ENCODE measurements around the gene HIF1A. TPM values are rescaled to one million over a fixed set of nuclear protein-coding genes. Genes with fewer than 3 reads are reported as not detected.
"Not testable (repeated sequence)": the region's sequence is repeated elsewhere in the genome, so short reads cannot be mapped to it uniquely, and the experiment has no call there.

HIF1A gene
- total and polyA plus RNA-seq, 9 donors = 51.8 to 86.7 (median 59.1) TPM

DNA sequence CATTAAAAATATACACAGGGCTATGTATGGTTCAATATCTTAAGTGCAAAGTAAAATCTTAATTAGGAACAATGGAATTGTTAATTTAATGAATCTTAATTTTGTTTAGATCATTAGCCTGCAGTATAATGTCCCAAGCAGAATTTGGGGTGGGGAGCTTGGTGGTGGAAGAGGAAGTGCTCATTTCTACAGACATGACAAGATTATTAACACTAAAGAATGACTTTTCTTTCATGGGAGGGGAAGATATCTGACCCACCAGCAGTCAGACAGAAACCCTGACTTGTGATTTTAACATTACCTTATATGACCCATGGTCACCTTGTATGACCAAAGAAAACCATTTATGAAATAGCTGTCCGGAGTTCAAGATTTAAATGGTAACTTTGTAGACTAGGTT, 41.3 kb upstream of the HIF1A start:
- Histone ChIP-seq H3K27me3 (ENCODE audit: control insufficient read depth, insufficient read depth, low read length) (peaks cover 2% of the 10 kb centered on the region), H3K9me3 (replicated peaks; ENCODE audit: control insufficient read depth, low read depth, low read length) (no peaks in the 10 kb centered on the region), H3K27ac (ENCODE audit: low read length) (no peak overlapping the region), H3K4me1 (ENCODE audit: control insufficient read depth, insufficient read depth, low read length) (peaks cover 3% of the 10 kb centered on the region), H3K4me3 (ENCODE audit: low read length) (no peak overlapping the region), H3K36me3 (ENCODE audit: control insufficient read depth, insufficient read depth, low read length) (no peaks in the 10 kb centered on the region)
- WGBS (ENCODE audit: insufficient coverage) = no CpG with 5 or more reads among the region's 1 CpG
- no peak for DNase-seq

DNA sequence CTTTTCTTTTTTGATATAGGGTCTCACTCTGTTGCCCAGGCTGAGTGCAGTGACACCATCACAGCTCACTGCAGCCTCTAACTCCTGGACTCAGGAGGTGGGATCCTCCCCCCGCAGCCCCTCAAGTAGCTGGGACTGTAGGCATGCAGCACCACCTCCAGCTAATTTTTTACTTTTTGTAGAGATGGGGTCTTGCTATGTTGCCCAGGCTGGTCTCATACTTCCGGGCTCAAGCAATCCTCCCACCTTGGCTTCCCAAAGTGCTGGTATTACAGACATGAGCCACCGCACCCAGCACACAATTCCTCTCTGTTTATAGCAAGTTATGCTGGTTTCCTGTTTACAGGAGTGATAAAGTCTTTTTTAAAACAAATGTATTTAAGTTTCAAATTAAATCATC, 39.5 kb upstream of the HIF1A start:
- Histone ChIP-seq H3K4me3 (ENCODE audit: low read length) (no peak overlapping the region), H3K36me3 (ENCODE audit: control insufficient read depth, insufficient read depth, low read length) (no peaks in the 10 kb centered on the region), H3K27ac (ENCODE audit: low read length) (no peak overlapping the region), H3K9me3 (replicated peaks; ENCODE audit: control insufficient read depth, low read depth, low read length) (no peaks in the 10 kb centered on the region), H3K4me1 (ENCODE audit: control insufficient read depth, insufficient read depth, low read length) (peaks cover 3% of the 10 kb centered on the region), H3K27me3 (ENCODE audit: control insufficient read depth, insufficient read depth, low read length) (peaks cover 2% of the 10 kb centered on the region)
- no CpG with 5 or more reads among the region's 3 CpGs for WGBS (ENCODE audit: insufficient coverage)
- no peak for DNase-seq

DNA sequence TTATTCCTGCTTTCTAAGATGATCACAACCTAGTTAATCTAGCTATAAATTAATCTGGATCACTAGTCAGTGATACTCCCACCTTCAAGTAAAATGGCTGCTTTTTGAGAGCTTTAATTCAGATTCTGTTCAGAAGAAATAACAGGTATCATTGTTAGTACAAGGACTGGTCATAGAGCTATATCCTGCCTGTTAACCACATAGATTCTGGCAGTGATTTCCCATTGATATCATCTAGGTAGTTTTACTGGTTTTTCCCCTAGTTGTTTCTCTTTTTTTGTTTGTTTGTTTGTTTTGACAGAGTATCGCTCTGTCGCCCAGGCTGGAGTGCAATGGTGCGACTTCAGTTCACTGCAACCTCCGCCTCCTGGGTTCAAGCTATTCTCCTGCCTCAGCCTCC, 39.0 kb upstream of the HIF1A start:
- H3K4me1 ChIP-seq (ENCODE audit: control insufficient read depth, insufficient read depth, low read length) = peaks cover 3% of the 10 kb centered on the region
- no peak overlapping the region for H3K4me3 ChIP-seq (ENCODE audit: low read length)
- H3K27ac ChIP-seq (ENCODE audit: low read length) = no peak overlapping the region
- no peaks in the 10 kb centered on the region for H3K36me3 ChIP-seq (ENCODE audit: control insufficient read depth, insufficient read depth, low read length)
- no peaks in the 10 kb centered on the region for H3K9me3 ChIP-seq (replicated peaks; ENCODE audit: control insufficient read depth, low read depth, low read length)
- H3K27me3 ChIP-seq (ENCODE audit: control insufficient read depth, insufficient read depth, low read length) = peaks cover 2% of the 10 kb centered on the region
- WGBS (ENCODE audit: insufficient coverage) = 100% methylated on average over 1 of the region's 4 CpGs
- DNase-seq = no peak

DNA sequence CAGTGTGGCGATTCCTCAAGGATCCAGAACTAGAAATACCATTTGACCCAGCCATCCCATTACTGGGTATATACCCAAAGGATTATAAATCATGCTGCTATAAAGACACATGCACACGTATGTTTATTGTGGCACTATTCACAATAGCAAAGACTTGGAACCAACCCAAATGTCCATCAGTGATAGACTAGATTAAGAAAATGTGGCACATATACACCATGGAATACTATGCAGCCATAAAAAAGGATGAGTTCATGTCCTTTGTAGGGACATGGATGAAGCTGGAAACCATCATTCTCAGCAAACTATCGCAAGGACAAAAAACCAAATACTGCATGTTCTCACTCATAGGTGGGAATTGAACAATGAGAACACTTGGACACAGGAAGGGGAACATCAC, 37.2 kb upstream of the HIF1A start:
- WGBS (ENCODE audit: insufficient coverage) = no CpG with 5 or more reads among the region's 3 CpGs
- H3K27me3 ChIP-seq (ENCODE audit: control insufficient read depth, insufficient read depth, low read length); H3K27ac ChIP-seq (ENCODE audit: low read length); H3K4me3 ChIP-seq (ENCODE audit: low read length); H3K9me3 ChIP-seq (replicated peaks; ENCODE audit: control insufficient read depth, low read depth, low read length); H3K36me3 ChIP-seq (ENCODE audit: control insufficient read depth, insufficient read depth, low read length); H3K4me1 ChIP-seq (ENCODE audit: control insufficient read depth, insufficient read depth, low read length); DNase-seq: not testable (repeated sequence)

DNA sequence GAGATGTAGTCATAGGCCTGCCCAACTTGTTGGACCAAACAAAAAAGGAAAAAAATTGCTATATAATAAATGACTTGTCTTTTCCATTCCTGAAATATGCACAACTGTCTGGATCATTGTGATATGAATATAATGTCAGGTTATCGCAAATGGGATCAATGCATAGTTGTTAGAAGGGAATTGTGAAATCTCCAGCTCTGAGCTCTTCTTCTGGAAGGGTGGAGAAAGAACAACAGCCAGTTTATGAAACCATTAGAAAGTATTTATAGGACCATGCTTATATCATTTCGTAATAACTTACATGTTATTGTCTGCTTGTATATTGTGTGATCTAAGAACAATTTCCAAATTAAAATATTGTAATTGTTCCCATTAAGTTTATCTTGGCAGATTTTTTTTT, 35.7 kb upstream of the HIF1A start:
- H3K27ac ChIP-seq (ENCODE audit: low read length) = no peak overlapping the region
- DNase-seq = no peak

DNA sequence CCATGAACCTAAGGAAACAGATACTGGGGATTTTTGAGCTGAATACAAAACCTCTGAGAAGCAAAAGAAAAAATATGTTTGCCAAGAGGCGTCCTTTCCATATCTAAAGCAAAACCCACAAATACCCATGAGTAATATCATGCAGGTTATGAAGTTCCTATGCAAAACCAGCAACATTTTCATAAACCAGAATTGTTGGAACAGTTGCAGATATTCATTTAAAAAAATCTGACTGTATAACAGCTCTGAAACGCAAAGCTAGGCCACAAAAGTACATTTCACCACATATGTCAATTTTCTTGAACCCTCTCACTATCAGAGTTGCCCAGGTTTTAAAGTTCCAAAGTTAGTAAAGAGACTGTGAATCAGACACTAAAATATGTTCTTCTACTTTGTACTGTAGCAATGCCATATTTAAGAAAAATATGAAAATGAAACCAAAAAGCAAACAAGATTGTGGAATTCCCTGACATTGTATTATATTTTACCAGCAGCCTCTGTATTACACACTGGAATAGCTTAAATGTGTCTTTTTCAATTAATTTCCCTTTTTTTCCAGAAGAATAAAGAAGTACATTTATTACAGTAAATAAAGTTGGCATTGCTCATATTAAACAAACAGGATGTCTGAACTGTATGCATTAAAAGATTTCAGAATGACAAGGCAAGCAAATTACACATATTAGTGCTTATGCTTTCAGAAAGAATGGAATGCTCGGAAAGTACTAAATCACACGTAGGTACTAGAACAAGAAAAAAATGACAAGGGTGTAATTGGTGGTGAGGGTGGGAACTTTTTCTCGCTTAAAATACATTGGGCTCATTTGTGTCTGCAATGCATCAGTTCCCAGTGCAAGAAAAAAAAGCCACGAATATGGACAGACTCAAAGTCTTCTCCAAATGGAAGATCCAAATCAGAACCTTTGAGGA, 33.6 kb upstream of the HIF1A start:
- no peaks in the 10 kb centered on the region for H3K27me3 ChIP-seq (ENCODE audit: control insufficient read depth, insufficient read depth, low read length)
- no peak overlapping the region for H3K4me3 ChIP-seq (ENCODE audit: low read length)
- peak overlapping the region; percentile 9 for H3K27ac ChIP-seq (ENCODE audit: low read length)
- no peak for DNase-seq
- no CpG with 5 or more reads among the region's 6 CpGs for WGBS (ENCODE audit: insufficient coverage)
- peaks cover 4% of the 10 kb centered on the region for H3K4me1 ChIP-seq (ENCODE audit: control insufficient read depth, insufficient read depth, low read length)
- no peaks in the 10 kb centered on the region for H3K9me3 ChIP-seq (replicated peaks; ENCODE audit: control insufficient read depth, low read depth, low read length)
- H3K36me3 ChIP-seq (ENCODE audit: control insufficient read depth, insufficient read depth, low read length) = no peaks in the 10 kb centered on the region

More for the DNA sequence above, 35.7 kb upstream of the HIF1A start:
- Histone ChIP-seq H3K4me1 (ENCODE audit: control insufficient read depth, insufficient read depth, low read length) (peaks cover 4% of the 10 kb centered on the region), H3K4me3 (ENCODE audit: low read length) (no peak overlapping the region), H3K27me3 (ENCODE audit: control insufficient read depth, insufficient read depth, low read length) (no peaks in the 10 kb centered on the region), H3K9me3 (replicated peaks; ENCODE audit: control insufficient read depth, low read depth, low read length) (no peaks in the 10 kb centered on the region), H3K36me3 (ENCODE audit: control insufficient read depth, insufficient read depth, low read length) (no peaks in the 10 kb centered on the region)
- WGBS (ENCODE audit: insufficient coverage) = no CpG with 5 or more reads among the region's 2 CpGs

DNA sequence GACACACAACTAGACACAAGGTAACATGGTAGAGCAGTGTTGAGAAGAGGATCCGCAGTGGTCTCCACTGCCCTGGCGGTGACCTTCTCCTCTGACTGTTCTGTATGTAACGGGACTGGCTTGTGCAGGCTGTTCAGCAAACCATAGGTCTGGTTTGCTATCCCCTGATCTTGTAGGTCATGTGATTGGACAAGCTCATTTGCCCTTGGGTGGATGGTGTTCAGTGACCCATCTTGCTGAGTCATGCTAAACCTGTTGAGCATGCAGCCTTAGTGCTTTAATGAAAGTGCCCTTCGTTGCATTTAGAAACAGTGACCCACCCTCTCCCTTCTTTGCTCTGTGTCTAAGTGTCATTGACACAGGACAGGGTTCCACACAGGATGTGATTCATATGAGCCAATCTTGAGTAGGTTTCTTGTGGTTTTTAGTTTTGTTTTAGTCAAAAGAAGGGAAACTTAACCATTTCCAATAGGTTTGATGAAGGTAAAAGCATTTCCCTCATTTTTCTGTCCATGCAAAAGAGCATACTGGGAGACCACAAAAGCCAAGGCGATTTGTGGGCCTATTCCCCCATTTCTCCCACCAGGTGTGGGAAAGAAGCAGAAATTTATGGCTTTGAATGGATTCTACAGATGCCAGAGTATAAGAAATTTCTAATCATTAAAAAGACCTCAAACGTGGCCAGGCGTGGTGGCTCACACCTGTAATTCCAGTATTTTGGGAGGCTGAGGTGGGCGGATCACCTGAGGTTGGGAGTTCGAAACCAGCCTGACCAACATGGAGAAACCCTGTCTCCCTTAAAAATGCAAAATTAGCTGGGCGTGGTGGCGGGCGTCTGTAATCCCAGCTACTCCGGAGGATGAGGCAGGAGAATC, 32.6 kb upstream of the HIF1A start:
- Histone ChIP-seq H3K27ac (ENCODE audit: low read length) (no peak overlapping the region), H3K4me1 (ENCODE audit: control insufficient read depth, insufficient read depth, low read length) (peaks cover 4% of the 10 kb centered on the region), H3K4me3 (ENCODE audit: low read length) (no peak overlapping the region), H3K9me3 (replicated peaks; ENCODE audit: control insufficient read depth, low read depth, low read length) (no peaks in the 10 kb centered on the region), H3K36me3 (ENCODE audit: control insufficient read depth, insufficient read depth, low read length) (no peaks in the 10 kb centered on the region), H3K27me3 (ENCODE audit: control insufficient read depth, insufficient read depth, low read length) (no peaks in the 10 kb centered on the region)
- peak; percentile 33 for DNase-seq
- WGBS (ENCODE audit: insufficient coverage) = 94% methylated on average over 5 of the region's 13 CpGs

DNA sequence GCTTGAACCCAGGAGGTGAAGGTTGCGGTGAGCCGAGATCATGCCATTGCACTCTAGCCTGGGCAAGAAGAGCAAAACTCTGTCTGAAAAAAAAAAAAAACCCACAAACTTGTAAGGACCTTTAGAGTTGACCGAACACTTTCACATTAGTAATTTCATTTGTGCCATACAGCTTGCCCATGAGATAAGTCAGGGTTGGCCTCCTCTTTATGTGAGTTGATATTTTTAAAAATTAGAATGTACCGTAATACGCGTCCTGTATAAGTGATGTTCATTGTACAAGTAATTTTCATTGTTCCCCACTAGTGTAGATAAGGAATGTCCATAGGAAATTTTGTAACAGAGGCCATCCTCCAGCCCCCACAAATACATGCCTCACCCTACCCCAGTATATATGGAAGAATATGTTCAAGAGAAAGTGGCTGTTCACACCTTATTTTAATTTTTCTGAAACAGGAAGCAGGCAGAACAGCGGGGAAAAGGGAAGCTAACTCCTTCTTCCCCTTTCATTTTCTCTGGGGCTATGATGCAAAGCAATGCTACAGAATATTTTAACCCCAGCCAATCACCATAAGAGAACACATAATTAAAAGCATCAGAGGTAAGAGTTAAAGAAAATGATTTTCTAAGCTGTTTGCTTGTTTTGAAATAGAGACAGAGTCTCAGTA, 31.9 kb upstream of the HIF1A start:
- peaks cover 4% of the 10 kb centered on the region for H3K4me1 ChIP-seq (ENCODE audit: control insufficient read depth, insufficient read depth, low read length)
- no peaks in the 10 kb centered on the region for H3K9me3 ChIP-seq (replicated peaks; ENCODE audit: control insufficient read depth, low read depth, low read length)
- H3K27ac ChIP-seq (ENCODE audit: low read length) = no peak overlapping the region
- no peaks in the 10 kb centered on the region for H3K36me3 ChIP-seq (ENCODE audit: control insufficient read depth, insufficient read depth, low read length)
- no peak overlapping the region for H3K4me3 ChIP-seq (ENCODE audit: low read length)
- no CpG with 5 or more reads among the region's 7 CpGs for WGBS (ENCODE audit: insufficient coverage)
- DNase-seq = peak; percentile 47
- H3K27me3 ChIP-seq (ENCODE audit: control insufficient read depth, insufficient read depth, low read length) = no peaks in the 10 kb centered on the region

DNA sequence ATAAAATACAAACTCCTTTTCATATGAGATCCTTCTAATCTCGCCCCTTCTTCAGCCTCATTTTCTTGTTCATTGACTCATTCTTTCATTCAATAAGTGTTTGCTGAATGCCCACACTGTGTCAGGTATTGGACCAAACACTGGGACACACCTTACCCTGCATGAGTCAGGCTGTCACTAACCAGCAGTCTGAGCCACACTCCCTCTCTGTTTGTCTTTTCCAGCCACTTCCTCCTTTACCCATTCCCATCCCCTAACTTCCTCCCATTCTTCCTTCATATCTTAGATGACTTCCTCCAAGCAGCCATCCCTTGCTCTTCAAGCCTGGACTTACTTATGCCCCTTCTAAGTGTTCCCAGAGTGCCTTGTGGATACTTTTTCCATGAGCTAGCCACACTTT, 27.0 kb upstream of the HIF1A start:
- 94% methylated on average over 1 of the region's 1 CpG for WGBS (ENCODE audit: insufficient coverage)
- Histone ChIP-seq H3K4me1 (ENCODE audit: control insufficient read depth, insufficient read depth, low read length) (no peaks in the 10 kb centered on the region), H3K4me3 (ENCODE audit: low read length) (no peak overlapping the region), H3K36me3 (ENCODE audit: control insufficient read depth, insufficient read depth, low read length) (no peaks in the 10 kb centered on the region), H3K27ac (ENCODE audit: low read length) (no peak overlapping the region), H3K27me3 (ENCODE audit: control insufficient read depth, insufficient read depth, low read length) (no peaks in the 10 kb centered on the region), H3K9me3 (replicated peaks; ENCODE audit: control insufficient read depth, low read depth, low read length) (no peaks in the 10 kb centered on the region)
- DNase-seq = no peak

DNA sequence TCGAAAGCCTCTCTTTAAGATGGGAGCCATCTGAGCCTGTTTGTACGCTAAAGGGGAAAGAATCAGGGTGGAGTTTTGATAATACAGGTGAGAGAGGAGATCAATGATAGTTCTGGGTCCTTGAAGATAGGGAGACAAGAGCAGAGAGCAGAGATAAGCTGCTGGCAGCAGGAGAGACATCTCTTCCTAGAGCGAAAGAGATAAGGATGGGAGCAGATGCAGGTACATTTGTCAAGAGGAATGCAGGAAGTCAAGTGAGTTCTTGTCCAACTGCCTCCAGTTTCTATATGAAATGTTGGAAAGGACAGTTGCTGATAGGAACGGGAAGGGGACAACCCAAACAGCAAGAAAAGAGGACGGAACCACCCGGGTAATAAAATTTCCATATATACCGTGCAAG, 24.7 kb upstream of the HIF1A start:
- H3K27me3 ChIP-seq (ENCODE audit: control insufficient read depth, insufficient read depth, low read length) = no peaks in the 10 kb centered on the region
- 90% methylated on average over 3 of the region's 7 CpGs for WGBS (ENCODE audit: insufficient coverage)
- no peak overlapping the region for H3K4me3 ChIP-seq (ENCODE audit: low read length)
- no peaks in the 10 kb centered on the region for H3K36me3 ChIP-seq (ENCODE audit: control insufficient read depth, insufficient read depth, low read length)
- no peaks in the 10 kb centered on the region for H3K4me1 ChIP-seq (ENCODE audit: control insufficient read depth, insufficient read depth, low read length)
- no peaks in the 10 kb centered on the region for H3K9me3 ChIP-seq (replicated peaks; ENCODE audit: control insufficient read depth, low read depth, low read length)
- DNase-seq = no peak
- H3K27ac ChIP-seq (ENCODE audit: low read length) = no peak overlapping the region

All from muscle of leg (tissue), 11 donors.